Activated T-cell treated with anti-CD3 and anti-CD28 coated beads for 24 hours (primary cell): ENCODE data around the gene CYP11A1.

Source experiments
- DNase-seq: peaks from one replicate; pipeline ENCODE4 v3.0.0-alpha.2; 2020; ENCODE audit warnings: low read depth

CYP11A1 gene

GRCh38 chr15:74388363-74388951 is 21.0 kb upstream of the CYP11A1 start:
- DNase-seq = no peak

DNA sequence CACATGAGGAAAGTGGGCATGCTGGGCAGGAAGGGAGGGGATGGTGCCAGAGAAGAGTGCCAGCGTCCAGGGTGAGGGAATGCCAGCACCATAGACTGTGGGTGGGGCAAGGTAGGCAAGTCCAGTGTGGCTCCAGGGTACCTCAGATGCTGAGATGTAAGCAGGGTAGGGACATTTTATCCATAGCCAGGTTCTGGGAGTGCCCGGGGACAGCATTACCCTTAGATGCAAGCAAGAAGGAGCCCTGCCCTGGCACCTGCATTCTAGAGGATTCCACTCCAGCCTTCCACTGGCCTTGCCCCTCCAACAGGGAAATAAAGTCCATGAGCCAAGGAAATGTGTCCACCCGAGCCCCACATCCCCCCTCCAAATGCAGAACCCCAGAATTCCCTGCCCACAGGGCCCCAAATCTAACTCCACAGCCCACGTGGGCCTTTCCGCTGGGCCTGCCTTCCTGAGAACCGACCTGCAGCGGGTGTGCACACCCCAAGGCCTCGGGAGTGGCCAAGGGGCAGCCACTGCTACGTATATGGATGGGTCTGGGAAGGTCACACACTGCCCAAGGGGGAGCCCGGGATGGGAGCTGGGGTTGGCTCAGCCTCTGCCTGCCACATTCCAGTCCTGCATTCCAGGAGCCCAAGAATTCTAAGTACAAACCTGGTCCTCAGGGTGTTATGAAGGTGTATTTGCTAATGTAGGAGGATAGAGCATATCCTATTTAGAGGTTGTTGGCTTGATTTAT is 20.3 kb upstream of the CYP11A1 start:
- DNase-seq = no peak

- DNase-seq = no peak
These were observed 19.7 kb upstream of the CYP11A1 start for GRCh38 chr15:74387141-74387541.

DNA sequence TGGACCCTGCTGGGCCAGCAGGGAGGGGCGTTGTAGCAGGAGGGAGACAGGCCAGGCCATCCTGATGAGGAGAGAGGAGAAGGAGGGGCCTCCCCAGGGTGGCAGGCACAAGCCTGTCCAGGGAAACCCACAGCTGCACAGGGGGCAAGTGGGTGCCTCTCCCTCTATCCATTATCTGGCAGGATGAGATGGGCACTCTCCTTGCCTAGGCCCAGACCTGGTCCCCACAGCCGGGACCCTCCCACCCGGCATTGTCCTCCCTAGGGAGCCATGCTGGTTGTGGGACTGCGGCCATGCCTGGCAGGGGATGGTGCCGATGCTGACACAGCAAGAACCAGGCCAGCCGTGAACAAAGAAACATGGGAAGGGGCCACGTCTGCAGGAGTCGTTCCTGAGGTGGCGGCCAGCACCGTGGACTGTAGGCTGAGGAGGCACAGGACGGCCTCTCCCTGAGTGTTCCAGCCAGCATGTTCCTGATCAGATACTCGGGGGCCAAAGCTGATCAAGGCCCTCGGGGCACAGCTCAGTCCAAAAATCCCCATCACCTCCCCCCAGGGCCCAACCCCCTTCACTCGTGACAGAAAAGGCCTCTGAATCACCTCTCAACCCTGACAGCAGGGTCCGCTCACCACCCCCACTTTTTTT is 19.2 kb upstream of the CYP11A1 start:
- DNase-seq = no peak

- no peak for DNase-seq
These were observed 18.3 kb upstream of the CYP11A1 start for GRCh38 chr15:74385733-74386132.

DNA sequence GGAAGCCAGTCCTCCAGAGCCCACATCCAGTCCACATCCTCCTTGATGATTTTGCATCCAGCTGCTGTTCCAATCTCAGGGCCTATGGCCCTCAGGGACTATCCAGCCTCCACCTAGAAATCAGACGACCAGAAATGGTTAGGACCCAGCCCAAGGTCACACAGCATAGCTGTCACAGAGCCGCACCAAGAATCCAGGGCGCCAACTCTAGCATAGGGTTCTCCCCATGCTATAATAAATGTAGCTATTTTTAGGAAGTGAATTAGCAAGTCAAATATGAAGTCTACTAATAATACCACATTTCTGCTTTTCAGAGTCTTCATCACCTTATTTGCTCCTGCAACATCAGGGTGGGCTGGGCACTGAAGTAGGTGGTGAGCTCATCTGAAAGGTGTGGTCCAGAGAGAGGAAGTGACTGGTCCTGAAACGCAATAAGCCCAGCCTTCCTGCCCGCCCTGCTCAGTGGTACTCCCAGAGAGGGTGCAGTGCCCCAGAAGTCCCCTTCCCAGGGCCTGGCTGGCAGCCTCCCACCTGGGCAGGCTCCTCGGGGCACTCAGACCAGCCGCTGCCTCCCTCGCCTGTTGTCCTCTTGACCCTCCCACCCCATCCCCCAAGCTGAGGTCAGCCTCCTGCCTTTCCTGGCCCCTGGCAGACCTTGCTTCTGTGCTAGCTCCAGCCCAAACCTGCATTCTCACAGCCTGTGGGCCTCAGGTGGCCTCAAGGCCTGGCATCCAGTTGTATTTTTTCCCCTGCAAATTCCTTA is 17.6 kb upstream of the CYP11A1 start:
- DNase-seq = no peak

DNA sequence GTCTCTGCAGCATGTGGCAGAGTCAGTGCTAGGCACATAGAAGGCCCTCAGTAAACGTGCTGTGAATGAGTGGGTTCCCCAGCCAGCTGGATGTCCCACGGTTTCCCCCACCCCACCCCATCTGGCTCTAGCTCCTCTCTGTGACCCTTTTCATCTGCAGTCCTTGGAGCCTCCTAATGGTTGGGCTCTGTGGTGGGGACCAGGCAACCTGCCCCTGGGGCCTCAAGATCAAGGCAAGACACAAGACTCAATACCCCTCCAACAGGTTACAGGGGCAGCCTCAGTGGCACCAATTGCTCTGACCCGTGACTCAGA is 17.1 kb upstream of the CYP11A1 start:
- no peak for DNase-seq

GRCh38 chr15:74383695-74384565 is 16.5 kb upstream of the CYP11A1 start:
- peak; percentile 59 for DNase-seq

DNA sequence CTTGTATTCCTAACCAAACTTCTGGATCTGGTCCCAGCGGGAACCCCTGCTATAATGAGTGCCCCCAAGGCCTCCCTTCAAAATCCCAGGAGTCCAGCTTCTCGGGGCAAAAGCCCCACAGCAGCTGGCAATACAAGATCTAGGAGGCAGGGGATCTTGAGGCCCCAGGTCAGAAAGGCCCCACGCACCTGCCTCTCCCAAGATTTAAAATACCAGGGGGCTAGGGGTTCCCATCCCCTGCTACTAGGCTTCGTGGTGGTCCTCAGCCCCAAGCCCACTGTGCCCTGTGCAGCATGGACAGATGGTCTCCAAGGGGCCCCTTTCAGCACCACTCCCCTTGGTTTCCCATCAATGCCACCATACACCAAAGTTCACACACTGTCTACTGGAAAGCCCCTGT is 15.8 kb upstream of the CYP11A1 start:
- DNase-seq = no peak

DNA sequence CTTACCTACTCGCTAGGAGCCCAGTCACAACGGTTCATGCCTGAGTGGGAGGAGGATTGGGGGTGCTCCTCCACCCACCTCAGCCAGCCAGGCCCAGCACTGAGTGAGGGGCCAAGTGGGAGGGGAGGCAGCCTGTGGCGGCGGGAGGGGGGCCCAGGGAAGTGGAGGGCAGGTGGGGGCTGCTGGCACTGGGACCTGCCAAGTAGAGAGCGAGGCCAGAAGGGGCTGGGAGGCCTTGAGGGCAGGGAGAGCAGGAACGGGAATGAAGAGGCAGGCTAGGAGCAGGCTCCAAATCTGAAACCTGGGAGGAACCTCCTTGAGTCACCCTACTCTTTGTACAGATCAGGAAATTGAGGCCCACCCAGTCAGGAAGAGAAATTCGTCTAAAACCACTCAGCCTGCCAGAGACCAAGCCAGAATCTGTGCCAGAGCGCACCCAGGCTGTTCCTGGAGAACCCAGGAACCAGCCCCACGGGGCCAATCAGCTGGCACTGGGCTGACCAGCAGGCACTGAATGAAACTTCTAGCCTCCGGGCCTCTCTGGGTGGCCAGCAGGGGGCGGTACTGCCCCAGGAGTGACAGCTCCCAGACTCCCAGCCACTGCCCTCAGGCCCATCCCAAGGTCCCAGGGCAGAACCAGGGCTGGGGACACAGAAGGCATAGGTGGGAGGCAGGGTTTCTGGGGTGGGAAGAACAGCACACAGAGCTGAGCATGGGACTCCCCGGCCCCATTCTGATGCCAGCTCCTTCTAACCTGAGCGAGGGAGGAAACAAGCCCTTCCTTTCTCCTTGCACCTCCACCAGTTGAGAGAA is 14.8 kb upstream of the CYP11A1 start:
- peak; percentile 67 for DNase-seq

DNA sequence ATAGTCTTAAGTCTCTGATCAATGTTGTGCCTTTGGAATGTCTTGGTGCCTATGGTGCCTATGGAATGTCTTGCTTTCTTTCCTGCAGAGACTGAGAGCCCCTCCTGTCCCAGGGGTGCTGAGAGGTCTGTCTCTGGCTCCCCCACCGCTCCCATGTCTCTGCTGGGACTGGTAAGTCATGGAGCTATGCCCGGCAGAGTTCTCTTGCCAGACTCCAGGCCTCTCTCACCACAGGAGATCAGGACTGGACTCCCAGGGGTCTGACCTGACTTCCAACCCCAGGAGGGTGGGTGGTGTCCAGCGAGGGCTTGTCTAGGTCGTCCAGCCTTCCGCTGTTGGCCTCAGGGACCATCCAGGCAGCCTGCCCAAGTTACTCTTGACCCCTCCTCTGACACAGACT is 14.0 kb upstream of the CYP11A1 start:
- DNase-seq = no peak

GRCh38 chr15:74381190-74381453 is 13.7 kb upstream of the CYP11A1 start:
- no peak for DNase-seq

- DNase-seq = no peak
These were observed 13.1 kb upstream of the CYP11A1 start for GRCh38 chr15:74380361-74381189.

GRCh38 chr15:74378848-74379247 is 11.4 kb upstream of the CYP11A1 start:
- DNase-seq = peak; percentile 68

GRCh38 chr15:74377831-74378766 is 10.7 kb upstream of the CYP11A1 start:
- no peak for DNase-seq

GRCh38 chr15:74376825-74377581 is 9.6 kb upstream of the CYP11A1 start:
- no peak for DNase-seq

GRCh38 chr15:74376226-74376625 is 8.8 kb upstream of the CYP11A1 start:
- DNase-seq = no peak

DNA sequence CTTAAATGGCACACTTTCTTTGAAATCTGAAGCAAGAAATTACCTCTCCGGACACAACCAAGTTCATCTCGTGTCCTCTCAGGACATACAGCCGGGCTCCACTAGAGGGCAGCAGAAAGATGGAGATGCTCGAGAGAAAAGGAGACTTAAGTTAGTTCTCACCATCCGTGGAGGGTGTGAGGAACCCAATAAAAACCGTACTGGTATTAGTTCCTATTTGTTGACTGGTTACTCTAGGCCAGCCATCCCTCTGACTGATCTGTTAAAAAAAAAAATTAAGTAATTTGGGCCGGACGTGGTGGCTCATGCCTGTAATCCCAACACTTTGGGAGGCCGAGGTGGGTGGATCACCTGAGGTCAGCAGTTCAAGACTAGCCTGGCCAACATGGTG is 7.9 kb upstream of the CYP11A1 start:
- DNase-seq = peak; percentile 80
